ENCODE data around the gene SRGAP3.

SRGAP3 gene

GRCh38 chr3:8964436-8965370 is 284.7 kb downstream of the SRGAP3 start:
- DNase-seq (ENCODE audit: low spot score) = no peak

DNA sequence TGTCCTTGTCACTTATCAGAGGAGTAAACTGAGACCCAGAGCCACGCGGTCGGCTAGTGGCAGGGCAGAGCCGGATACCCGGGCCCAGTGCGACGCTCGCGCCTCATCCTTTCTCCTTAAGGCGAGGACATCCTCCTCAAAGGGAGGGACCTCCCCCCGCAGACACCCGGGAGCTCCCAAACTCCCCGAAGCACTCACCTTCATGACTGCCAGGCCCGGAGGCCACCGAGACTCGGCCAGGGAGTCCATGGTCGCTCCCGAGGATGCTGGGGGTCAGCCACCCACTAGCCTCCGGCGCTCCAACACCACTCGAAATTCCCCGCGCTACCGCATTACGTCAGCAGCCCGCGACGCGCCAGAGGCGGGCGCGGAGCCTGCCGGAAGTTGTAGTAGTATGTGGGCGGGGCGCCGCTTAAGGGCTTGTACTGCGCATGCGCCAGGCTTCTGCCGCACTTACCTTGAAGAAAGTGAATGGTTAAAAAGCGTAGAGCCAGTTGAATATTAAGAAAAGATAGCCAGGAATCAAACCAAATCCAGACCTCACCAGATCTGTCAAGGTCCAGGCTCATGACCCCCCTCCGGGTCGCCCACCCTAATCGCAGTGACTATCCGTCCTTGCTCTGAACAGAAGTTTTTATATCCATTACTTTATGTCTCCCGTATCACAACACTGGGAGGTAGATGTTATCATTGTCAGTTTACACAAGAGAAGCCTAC is 286.2 kb downstream of the SRGAP3 start, which contains the start of gene RAD18:
RAD18 (minus strand) TSS at position 336 of the 717 bp plus-strand sequence; CDS start at position 249, 87 bp downstream.
- peak; percentile 92 for DNase-seq (ENCODE audit: low spot score)

GRCh38 chr3:8962226-8962861 is 287.1 kb downstream of the SRGAP3 start:
- no peak for DNase-seq (ENCODE audit: low spot score)

DNA sequence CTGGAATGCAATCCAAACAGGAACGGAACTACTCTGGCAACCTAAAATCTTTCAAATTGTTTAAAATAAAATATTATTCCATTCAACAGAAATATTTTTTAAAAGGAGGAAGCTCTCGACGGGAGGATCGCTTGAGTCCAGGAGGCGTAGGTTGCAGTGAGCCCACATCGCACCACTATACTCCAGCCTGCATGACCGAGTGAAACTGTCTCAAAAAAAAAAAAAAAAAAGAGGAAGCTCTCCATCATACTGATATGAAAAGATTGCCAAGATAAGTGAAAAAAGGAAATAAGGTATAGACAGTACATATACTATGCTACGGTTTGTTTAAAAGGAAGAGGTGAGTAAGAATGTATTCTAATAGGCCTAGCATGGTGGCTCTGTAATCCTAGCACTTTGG is 289.8 kb downstream of the SRGAP3 start:
- no peak for DNase-seq (ENCODE audit: low spot score)

- DNase-seq (ENCODE audit: low spot score) = peak; percentile 79
Observed at GRCh38 chr3:8954938-8955763, 294.3 kb downstream of the SRGAP3 start.

DNA sequence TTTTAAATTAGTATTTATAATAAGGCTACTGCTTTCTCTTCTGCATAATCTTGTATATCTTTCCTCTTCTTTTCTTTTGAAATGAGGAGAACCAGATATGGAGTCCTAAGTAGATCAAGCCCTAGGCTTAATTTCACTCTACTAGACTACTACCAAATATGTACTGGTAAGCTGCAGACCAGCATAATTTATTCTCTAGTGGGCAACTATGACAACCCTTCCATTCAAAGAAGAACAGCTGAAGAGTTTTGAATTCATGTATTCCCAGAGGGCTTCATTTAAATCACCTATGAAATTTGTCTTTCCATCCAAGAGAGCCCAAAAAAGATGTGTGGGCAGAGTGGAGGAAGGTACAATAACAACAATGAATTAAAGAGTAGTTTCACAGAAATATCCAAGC is 296.1 kb downstream of the SRGAP3 start:
- DNase-seq (ENCODE audit: low spot score) = no peak

DNA sequence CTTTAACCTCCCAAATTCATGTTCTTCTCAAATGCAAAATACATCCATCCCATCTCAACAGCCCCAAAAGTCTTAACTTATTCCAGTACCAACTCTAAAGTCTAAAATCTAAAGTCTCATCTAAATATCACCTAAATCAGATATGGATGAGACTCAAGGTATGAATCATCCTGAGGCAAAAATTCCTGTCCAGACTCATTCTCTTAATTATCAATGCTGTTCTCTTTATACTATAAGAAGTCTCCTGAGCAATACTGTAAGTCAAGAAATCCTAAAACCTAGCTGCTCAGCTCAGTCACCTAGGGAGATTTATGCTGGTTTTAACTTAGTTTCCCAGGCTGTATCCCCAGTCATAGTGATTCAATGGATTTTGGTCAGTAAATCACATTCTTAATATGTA is 297.3 kb downstream of the SRGAP3 start:
- DNase-seq (ENCODE audit: low spot score) = no peak

- DNase-seq (ENCODE audit: low spot score) = no peak
Observed at GRCh38 chr3:8945890-8946600, 303.4 kb downstream of the SRGAP3 start.

DNA sequence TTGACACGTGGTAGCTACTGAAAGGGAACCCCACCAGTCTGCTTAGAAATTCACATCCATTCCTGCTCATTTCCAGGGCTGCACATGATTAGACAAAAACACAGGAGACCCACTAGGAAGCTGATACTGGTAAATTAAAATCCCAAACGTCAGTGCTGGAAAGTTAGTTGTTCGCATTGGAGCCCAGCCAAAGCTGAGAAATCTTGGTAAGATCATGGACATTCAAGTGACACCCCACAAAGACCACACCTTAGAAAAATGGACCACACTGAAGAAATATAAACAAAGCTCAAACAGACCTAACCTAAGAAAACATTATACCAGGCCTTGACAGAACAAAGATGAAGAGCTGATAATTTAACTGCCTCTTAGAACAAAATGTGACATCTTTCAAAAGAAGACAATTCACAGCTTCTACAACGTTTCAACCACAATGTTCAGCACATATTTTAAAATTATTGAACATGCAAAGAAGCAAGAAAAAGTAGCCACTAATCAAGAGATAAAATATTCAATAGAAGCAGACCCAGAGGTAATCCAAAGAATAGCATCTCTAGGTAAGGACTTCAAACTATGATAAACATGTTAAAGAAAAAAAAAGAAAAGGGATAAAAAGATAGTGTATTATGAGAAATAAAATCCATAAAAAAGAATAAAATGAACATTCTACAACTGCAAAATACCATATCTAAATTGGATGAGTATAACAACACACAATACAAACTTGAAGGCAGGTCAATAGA is 306.5 kb downstream of the SRGAP3 start:
- DNase-seq (ENCODE audit: low spot score) = no peak

GRCh38 chr3:8942115-8942514 is 307.3 kb downstream of the SRGAP3 start:
- DNase-seq (ENCODE audit: low spot score) = no peak

- no peak for DNase-seq (ENCODE audit: low spot score)
Observed at GRCh38 chr3:8938021-8938420, 311.4 kb downstream of the SRGAP3 start.

DNA sequence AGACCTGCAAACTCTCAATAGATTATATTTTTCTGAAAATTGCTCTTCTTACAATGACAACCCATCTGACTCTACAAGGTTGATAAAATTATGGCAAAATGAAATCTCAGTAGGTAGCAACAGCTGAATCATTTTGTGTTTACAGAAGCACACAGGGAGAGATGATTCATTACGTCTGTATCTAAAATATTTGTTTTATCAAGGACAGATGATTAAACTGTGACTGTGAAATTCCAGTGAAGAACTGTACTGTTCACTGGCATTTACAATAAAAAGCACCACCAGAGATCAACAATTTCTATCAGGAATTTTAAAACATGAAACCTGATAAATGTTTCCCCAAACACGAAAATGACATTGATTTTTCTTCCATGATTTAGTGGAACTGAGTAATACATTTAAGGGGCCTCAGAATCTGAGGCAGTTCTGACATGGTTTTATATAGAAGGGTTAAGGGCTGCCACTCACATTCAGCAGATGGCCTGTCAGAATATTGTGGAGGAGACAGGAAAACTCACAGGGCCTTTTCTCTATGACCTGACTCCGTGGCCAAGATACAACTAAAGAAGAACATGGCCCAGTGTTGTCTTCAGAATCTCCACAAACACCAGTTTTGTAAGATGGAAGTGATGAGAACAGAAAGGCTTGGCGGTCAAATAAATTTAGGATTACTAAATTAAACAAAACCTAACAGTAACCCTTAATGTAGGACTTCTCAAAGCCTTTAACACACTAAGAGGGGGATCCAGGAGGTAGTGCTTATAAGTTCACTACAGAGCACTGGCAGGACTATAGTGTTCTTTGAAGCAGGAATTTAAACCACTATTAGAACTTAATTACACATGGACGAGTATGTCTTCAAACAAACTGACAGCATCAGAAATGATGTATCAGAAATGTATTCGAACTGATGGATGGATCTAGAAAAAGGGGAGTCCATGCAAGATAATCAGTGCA is 312.1 kb downstream of the SRGAP3 start:
- DNase-seq (ENCODE audit: low spot score) = no peak

- DNase-seq (ENCODE audit: low spot score) = no peak
Observed at GRCh38 chr3:8932507-8932906, 316.9 kb downstream of the SRGAP3 start.

- no peak for DNase-seq (ENCODE audit: low spot score)
Observed at GRCh38 chr3:8931342-8931741, 318.1 kb downstream of the SRGAP3 start.

All from germinal center (tissue), 1 donor.